ENCODE measurements around the gene NTM. TPM values are rescaled to one million over a fixed set of nuclear protein-coding genes. Genes with fewer than 3 reads are reported as not detected.
A peak's percentile ranks its signal among the peaks of the same experiment; 100 is the strongest.

The NTM gene
- total RNA-seq, 4 donors from 2014 or later, result 3.6 to 11.8 (median 7.8) TPM

- no peaks in the 10 kb centered on the region for H3K9me3 ChIP-seq
- peaks cover 0 to 8% (median 0%) of the 10 kb centered on the region in 3 donors for H3K4me1 ChIP-seq
- H3K36me3 ChIP-seq, result no peaks in the 10 kb centered on the region
- WGBS, 2 donors (ENCODE audit: low coverage in 1 of 2), result 90 to 91% methylated on average over 2 to 3 of the region's 4 CpGs
- H3K4me3 ChIP-seq, result no peak overlapping the region
- H3K27me3 ChIP-seq, result no peaks in the 10 kb centered on the region
- ATAC-seq, result no peak
- TF ChIP-seq POLR2AphosphoS5 (IDR thresholded peaks at IDR 0.05) (no peak), POLR2A (IDR thresholded peaks at IDR 0.05) (no peak), CTCF (IDR thresholded peaks at IDR 0.05) (no peak), EP300 (IDR thresholded peaks at IDR 0.05) (no peak)
- no peak overlapping the region for H3K27ac ChIP-seq
Observed at GRCh38 chr11:132048040-132048439, 677.6 kb downstream of the NTM start.

- WGBS, 2 donors (ENCODE audit: low coverage in 1 of 2), result 60% methylated on average over 1 of the region's 4 CpGs; no CpG with 5 or more reads in 1 of the 2 donors
- no peak for ATAC-seq
- H3K36me3 ChIP-seq, result no peaks in the 10 kb centered on the region
Observed at GRCh38 chr11:132049205-132049604, 678.8 kb downstream of the NTM start.

DNA sequence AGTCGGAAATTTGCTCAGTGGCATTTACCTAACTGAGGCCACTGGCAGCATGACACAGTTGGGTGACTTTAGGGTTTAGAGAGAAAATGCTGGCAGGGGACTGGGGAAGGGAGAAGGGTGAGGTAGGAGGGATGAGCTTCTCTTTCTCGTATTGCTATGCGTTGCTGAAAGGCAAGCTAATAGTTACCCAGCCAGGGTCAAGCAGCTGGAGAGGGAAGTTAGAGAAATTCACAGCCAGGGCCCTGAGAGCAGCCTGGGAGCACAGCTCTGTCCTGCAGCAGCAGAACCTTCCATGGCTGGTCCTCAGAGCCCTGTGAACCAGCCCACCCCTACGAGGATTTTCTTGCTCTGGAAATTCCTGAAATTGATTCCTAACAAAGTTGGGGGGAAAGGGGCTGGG lies 679.6 kb downstream of the NTM start:
- H3K9me3 ChIP-seq, result no peaks in the 10 kb centered on the region
- peaks cover 0 to 8% (median 0%) of the 10 kb centered on the region in 3 donors for H3K4me1 ChIP-seq
- H3K27ac ChIP-seq, result no peak overlapping the region
- ATAC-seq, result no peak
- H3K27me3 ChIP-seq, result no peaks in the 10 kb centered on the region
- no peak overlapping the region for H3K4me3 ChIP-seq
- H3K36me3 ChIP-seq, result no peaks in the 10 kb centered on the region
- 55 to 65% methylated on average over 3 to 4 of the region's 4 CpGs for WGBS, 2 donors (ENCODE audit: low coverage in 1 of 2)
- TF ChIP-seq POLR2A (IDR thresholded peaks at IDR 0.05) (no peak), EP300 (IDR thresholded peaks at IDR 0.05) (no peak), POLR2AphosphoS5 (IDR thresholded peaks at IDR 0.05) (no peak), CTCF (IDR thresholded peaks at IDR 0.05) (no peak)

More at GRCh38 chr11:132049205-132049604, 678.8 kb downstream of the NTM start:
- H3K4me3 ChIP-seq, result no peak overlapping the region
- H3K4me1 ChIP-seq, result peaks cover 0 to 8% (median 0%) of the 10 kb centered on the region in 3 donors
- no peaks in the 10 kb centered on the region for H3K9me3 ChIP-seq
- H3K27ac ChIP-seq, result no peak overlapping the region
- no peaks in the 10 kb centered on the region for H3K27me3 ChIP-seq
- TF ChIP-seq CTCF (IDR thresholded peaks at IDR 0.05) (no peak), EP300 (IDR thresholded peaks at IDR 0.05) (no peak), POLR2A (IDR thresholded peaks at IDR 0.05) (no peak), POLR2AphosphoS5 (IDR thresholded peaks at IDR 0.05) (no peak)

DNA sequence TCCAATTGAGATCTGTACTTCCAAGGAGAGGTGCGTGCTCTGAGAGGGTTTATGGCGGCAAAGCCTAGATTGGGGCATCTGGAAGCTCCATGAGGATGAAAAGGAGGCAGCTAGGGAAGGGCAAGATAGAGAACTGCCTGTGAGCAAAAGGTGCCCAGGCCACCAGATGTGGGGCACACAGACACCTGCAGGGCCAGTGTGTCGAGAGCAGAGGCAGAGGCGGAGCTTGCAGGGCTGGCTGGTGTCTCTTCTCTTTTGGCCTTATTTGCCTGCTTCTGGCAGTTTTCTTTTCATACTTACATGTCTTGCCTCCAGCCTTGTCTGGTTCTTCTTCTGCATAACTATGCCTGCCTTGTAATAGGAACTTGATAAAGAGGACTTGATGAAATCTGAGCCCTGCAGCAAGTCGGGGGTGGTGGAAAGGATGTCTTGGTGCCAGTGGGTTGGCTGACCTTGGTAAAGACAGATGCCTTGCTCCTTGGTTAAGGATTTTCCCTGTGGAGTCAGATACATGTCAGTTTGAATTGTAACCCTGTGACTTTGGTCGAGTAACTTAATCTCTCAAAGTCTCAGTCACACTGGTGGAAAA lies 680.3 kb downstream of the NTM start:
- no peak for ATAC-seq
- Histone ChIP-seq H3K4me3 (no peak overlapping the region), H3K9me3 (no peaks in the 10 kb centered on the region), H3K27me3 (no peaks in the 10 kb centered on the region), H3K27ac (no peak overlapping the region), H3K36me3 (no peaks in the 10 kb centered on the region), H3K4me1 (peaks cover 0 to 8% (median 0%) of the 10 kb centered on the region in 3 donors)
- 66 to 72% methylated on average over 4 to 5 of the region's 6 CpGs for WGBS, 2 donors (ENCODE audit: low coverage in 1 of 2)
- TF ChIP-seq EP300 (IDR thresholded peaks at IDR 0.05), result no peak
- TF ChIP-seq POLR2A (IDR thresholded peaks at IDR 0.05), result no peak
- no peak for TF ChIP-seq POLR2AphosphoS5 (IDR thresholded peaks at IDR 0.05)
- no peak for TF ChIP-seq CTCF (IDR thresholded peaks at IDR 0.05)

GRCh38 chr11:132051704-132052103 lies 681.3 kb downstream of the NTM start:
- ATAC-seq, result no peak
- Histone ChIP-seq H3K27ac (peak overlapping the region in 1 of 4 donors; percentile 7), H3K27me3 (no peaks in the 10 kb centered on the region), H3K9me3 (no peaks in the 10 kb centered on the region), H3K4me3 (no peak overlapping the region), H3K36me3 (no peaks in the 10 kb centered on the region), H3K4me1 (peaks cover 0 to 8% (median 2%) of the 10 kb centered on the region in 3 donors)
- WGBS, 2 donors (ENCODE audit: low coverage in 1 of 2), result 27% methylated on average over 2 of the region's 2 CpGs; no CpG with 5 or more reads in 1 of the 2 donors
- TF ChIP-seq POLR2A (IDR thresholded peaks at IDR 0.05) (no peak), CTCF (IDR thresholded peaks at IDR 0.05) (no peak), POLR2AphosphoS5 (IDR thresholded peaks at IDR 0.05) (no peak), EP300 (IDR thresholded peaks at IDR 0.05) (no peak)
